Hippocampal formation (tissue), 2 donors: ENCODE results near the gene KLK8.

Source experiments
- DNase-seq, 2 donors: peaks; one replicate each; lab custom pipeline; 2025; lab: John Stamatoyannopoulos, UW

KLK8 gene

DNA sequence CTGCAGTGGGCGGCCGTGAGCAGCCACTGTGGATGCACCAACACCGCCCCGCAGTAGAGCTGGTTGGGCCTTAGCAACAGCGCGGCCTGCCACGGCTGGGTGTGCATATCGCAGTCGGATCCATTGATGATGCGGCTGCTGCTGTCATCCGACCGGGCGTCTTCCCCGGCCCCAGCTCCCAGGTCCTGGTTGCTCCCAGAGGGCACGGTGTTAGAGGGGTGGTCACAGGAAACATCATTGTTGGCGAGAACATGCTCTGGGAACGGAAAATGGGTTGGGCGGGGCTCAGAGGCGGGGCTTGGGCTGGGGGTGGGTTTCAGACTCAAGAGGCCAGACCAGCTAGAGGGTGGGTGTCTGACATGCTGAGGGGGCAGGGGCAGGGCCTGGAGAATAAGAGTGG lies 51.5 kb downstream of the KLK8 start:
- DNase-seq, result no peak

DNA sequence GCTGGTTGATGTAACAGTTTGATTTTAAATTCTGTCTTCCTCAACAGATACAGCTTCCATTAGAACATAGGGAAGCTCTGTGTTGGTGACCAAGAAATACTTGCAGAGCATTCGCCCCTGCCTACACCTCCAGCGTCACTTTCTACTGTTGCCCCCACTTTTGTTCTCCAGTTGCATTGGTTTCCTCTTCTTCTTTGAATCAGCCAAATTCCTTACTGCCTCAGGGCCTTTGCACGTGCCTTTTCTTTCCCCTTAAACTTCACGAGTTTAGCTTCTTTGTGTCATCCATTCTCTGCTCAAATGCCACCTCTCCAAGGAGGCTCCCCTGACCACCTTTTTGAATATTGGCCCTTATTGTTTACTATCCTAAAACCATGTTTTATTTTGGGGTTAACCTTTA lies 54.3 kb downstream of the KLK8 start:
- no peak for DNase-seq
